HG03565 (cell line): ENCODE measurements around the gene PTPRQ.
"Not testable (repeated sequence)": the region's sequence is repeated elsewhere in the genome, so short reads cannot be mapped to it uniquely, and the experiment has no call there.

ENCODE experiments used
- ATAC-seq: cut with Tn5 transposase; IDR thresholded peaks from one replicate; pipeline ENCODE4 v1.9.1; 2021; ENCODE audit warnings: mild to moderate bottlenecking, moderate library complexity; ENCODE audit not compliant: unreplicated experiment

Gene PTPRQ

GRCh38 chr12:80472236-80472635 lies 28.2 kb downstream of the PTPRQ start:
- no peak for ATAC-seq

- peak; percentile 80 for ATAC-seq
These were observed 29.0 kb downstream of the PTPRQ start for GRCh38 chr12:80472911-80473500.

- not testable (repeated sequence) for ATAC-seq
These were observed 33.6 kb downstream of the PTPRQ start for GRCh38 chr12:80477521-80478145.

- no peak for ATAC-seq
These were observed 40.7 kb downstream of the PTPRQ start for GRCh38 chr12:80484746-80485145.

GRCh38 chr12:80485222-80485987 lies 41.4 kb downstream of the PTPRQ start:
- no peak for ATAC-seq

GRCh38 chr12:80490329-80490728 lies 46.3 kb downstream of the PTPRQ start:
- ATAC-seq = no peak

- ATAC-seq = no peak
These were observed 47.1 kb downstream of the PTPRQ start for GRCh38 chr12:80491166-80491565.

GRCh38 chr12:80493466-80493865 lies 49.4 kb downstream of the PTPRQ start:
- ATAC-seq = no peak

GRCh38 chr12:80494836-80495235 lies 50.8 kb downstream of the PTPRQ start:
- no peak for ATAC-seq

- no peak for ATAC-seq
These were observed 54.2 kb downstream of the PTPRQ start for GRCh38 chr12:80498059-80498728.

GRCh38 chr12:80504389-80505163 lies 60.5 kb downstream of the PTPRQ start:
- peak; percentile 70 for ATAC-seq

GRCh38 chr12:80509781-80510556 lies 65.9 kb downstream of the PTPRQ start:
- ATAC-seq = no peak

- no peak for ATAC-seq
These were observed 68.7 kb downstream of the PTPRQ start for GRCh38 chr12:80512781-80513180.

- ATAC-seq = no peak
These were observed 69.2 kb downstream of the PTPRQ start for GRCh38 chr12:80513211-80513610.

GRCh38 chr12:80517655-80518054 lies 73.6 kb downstream of the PTPRQ start:
- ATAC-seq = no peak

GRCh38 chr12:80531646-80532045 lies 87.6 kb downstream of the PTPRQ start:
- ATAC-seq = no peak

GRCh38 chr12:80539029-80539428 lies 95.0 kb downstream of the PTPRQ start:
- no peak for ATAC-seq

- ATAC-seq = no peak
These were observed 105.3 kb downstream of the PTPRQ start for GRCh38 chr12:80549298-80549697.

- no peak for ATAC-seq
These were observed 107.9 kb downstream of the PTPRQ start for GRCh38 chr12:80551897-80552296.

GRCh38 chr12:80553316-80553715 lies 109.3 kb downstream of the PTPRQ start:
- no peak for ATAC-seq
